RWPE1 (cell line): ENCODE measurements around the gene P2RX4.

ENCODE experiments used
- CTCF ChIA-PET: fragments of 350-600 bp; sonication (Branson Sonifier 250); formaldehyde crosslinking; extraction: SDS; loops from one replicate; lab custom pipeline; 2021; lab: Yijun Ruan, JAX
- POLR2A ChIA-PET: fragments of 400-600 bp; formaldehyde crosslinking; extraction: SDS; loops from one replicate; lab custom pipeline; 2020; ENCODE audit warnings: antibody characterized with exemption; ENCODE audit not compliant: low non-redundant PET; lab: Yijun Ruan, JAX
- DNase-seq: peaks from one replicate; pipeline ENCODE4 v3.0.0; 2012; ENCODE audit warnings: low spot score
- H3K27ac ChIP-seq: fragments of 450-650 bp; 2 replicates; pipeline ENCODE4 v1.5.1; 2017
- CTCF ChIP-seq: fragments of 450-650 bp; conservative IDR thresholded peaks from 2 replicates; pipeline ENCODE4 v1.5.1; 2017; ENCODE audit warnings: low read depth, mild to moderate bottlenecking

The P2RX4 gene

DNA sequence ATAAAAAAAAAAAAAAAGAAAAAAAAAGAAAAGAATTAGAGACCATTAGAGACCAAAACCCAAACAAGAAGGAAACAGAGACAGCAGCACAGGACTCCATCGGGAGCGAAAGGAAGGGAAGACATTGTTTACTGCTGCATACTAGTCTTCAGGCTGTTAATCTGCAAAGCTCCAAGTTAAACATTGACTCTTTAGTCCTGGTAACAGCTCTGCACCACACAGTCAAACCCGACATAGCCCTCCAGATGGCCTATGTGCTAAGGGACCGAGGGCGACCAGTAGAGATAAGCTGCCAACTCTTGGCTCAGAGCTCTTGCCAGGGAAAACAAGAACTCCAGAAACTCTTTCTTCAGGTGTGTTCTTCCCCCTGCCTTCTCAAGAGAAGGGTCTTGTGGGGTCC is 7.8 kb downstream of the P2RX4 start:
- ChIA-PET POLR2A (no interaction called here), CTCF (no interaction called here)
- no peak for TF ChIP-seq CTCF
- DNase-seq, result no peak
- no peak overlapping the region for H3K27ac ChIP-seq

DNA sequence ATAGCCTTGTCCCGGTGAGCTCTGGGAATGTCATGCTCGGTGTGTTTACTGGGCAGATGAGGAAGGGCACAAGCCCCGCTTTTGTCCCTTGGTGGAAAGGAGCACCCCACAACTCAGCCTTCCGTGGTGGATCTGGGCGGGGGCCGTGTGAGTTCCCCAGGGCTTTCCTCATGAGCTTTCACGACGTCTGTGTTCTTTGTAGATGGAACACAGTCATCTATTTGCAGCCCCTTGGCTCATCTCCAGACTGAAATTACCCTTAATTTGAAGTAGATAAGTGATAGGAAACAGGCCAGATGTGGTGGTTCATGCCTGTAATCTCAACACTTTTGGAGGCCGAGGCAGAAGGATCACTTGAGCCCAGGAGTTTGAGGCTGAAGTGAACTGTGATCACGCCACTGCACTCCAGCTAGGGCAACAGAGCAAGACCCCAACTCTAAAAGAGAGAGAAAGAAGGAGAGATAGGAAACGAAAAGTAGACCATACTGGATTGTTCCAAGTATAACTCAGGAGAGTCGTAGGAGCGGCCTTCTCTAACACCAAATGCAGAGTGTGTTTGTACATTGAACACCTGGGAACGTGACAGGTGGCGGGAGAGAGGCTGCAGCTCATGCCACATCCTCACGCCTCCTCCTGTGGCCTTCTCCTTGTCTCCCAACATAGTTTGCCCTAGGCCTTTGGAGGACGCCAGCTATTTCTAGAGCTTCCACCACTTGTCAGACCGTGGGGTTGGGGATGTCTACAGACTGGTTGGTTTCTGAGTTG is 8.8 kb downstream of the P2RX4 start:
- POLR2A ChIA-PET, result no interaction called here
- no peak overlapping the region for H3K27ac ChIP-seq
- TF ChIP-seq CTCF, result no peak
- DNase-seq, result no peak
- CTCF ChIA-PET, result interaction anchor here (0.6 to 0.7 kb wide), 2 partner anchors 69 to 223 kb away, joined by 4 read pairs; no protein-coding TSS in a partner anchor

- POLR2A ChIA-PET, result no interaction called here
These were observed 9.5 kb downstream of the P2RX4 start for GRCh38 chr12:121219353-121219986.

DNA sequence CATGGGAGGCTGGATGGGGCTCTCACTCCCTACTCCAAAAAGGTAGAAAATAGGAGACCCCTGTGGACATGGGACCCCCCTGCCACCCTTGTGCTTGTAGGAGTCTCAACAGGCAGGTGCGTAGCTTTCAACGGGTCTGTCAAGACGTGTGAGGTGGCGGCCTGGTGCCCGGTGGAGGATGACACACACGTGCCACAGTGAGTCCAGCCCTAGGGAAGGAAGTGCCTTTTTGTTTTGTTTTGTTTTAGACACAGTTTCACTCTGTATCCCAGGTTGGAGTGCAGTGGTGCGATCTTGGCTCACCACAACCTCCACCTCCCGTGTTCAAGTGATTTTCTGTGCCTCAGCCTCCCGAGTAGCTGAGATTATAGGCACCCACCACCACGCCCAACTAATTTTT is 12.9 kb downstream of the P2RX4 start:
- ChIA-PET CTCF (no interaction called here), POLR2A (no interaction called here)
- no peak overlapping the region for H3K27ac ChIP-seq

More at GRCh38 chr12:121219353-121219986, 9.5 kb downstream of the P2RX4 start:
- H3K27ac ChIP-seq, result no peak overlapping the region
- TF ChIP-seq CTCF, result no peak
- CTCF ChIA-PET, result interaction anchor here (0.5 to 0.6 kb wide), 2 partner anchors 10 to 562 kb away, joined by 3 to 7 read pairs; no protein-coding TSS in a partner anchor
- DNase-seq, result no peak

DNA sequence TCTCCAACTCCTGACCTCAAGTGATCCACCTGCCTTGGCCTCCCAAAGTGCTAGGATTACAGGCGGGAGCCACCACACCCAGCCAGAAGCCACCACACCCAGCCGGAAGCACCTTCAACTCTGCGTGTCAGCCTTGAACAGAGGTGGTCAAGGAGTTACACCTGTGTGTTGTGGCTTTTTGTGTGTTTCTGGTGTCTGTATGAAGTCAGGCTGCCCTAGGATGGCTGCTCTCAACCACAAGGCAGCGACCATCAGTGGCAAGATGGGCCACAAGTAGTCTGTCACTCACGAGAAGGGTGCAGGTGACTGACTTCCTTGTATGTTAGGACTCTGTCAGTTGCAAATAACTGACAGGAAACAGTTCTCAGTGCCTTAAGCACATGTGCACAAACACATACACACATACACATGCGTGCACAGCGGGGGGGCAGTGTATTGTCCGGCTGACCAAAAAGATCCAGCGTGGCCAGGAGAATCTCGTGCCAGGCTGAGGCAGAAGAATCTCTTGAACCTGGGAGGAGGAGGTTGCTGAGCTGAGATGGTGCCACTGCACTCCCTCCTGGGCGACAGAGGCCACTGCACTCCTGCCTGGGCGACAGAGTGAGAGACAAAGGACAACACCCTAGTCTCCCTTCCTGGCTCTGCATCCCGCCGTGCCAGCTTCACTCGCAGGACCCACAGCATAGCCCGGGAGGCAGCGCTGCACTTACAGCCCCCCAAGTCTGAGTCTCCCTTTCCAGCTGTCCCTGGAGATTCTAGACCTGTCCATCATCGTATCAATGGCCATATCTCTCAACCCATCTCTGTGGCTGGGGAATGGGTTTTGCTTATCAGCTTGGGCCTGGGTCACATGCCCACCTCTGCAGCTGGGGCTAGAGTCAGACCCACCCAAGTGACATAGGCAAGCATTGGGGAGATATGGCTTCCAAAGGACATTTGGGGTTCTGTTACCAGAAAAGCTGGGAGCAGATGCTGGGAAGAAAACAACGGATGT is 13.7 kb downstream of the P2RX4 start:
- no peak for DNase-seq
- ChIA-PET CTCF (interaction anchor here (0.5 to 0.7 kb wide), 3 partner anchors 9 to 218 kb away, joined by 3 to 5 read pairs (median 4); no protein-coding TSS in a partner anchor), POLR2A (no interaction called here)
- no peak; the same call in 1 of the 2 replicates for TF ChIP-seq CTCF
- H3K27ac ChIP-seq, result no peak overlapping the region

More for the DNA sequence above, 12.9 kb downstream of the P2RX4 start:
- TF ChIP-seq CTCF, result no peak
- DNase-seq, result no peak

DNA sequence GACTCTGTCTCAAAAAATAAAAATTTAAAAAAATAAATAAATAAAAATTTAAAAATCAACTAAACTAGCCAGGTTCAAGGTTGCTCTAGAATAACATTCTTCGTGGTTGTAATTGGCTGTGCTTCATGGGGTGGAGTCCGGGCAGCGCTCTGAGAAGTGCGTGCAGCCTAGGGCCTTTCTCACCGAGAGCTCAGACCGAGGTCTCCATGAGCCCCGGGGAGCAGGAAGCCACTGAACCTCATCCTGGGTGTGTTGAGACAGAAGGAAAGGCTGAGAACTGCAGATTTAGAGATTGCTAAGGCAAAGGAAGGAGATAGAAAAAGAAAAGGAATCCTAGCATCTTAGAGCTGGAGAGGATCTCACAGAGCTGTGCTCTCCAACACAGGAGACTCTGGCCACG is 14.7 kb downstream of the P2RX4 start:
- TF ChIP-seq CTCF, result no peak
- no peak overlapping the region for H3K27ac ChIP-seq
- POLR2A ChIA-PET, result no interaction called here
- CTCF ChIA-PET, result interaction anchor here (0.7 kb wide), 1 partner anchor 217 kb away, joined by 5 read pairs; no protein-coding TSS in a partner anchor
- DNase-seq, result no peak
